GM12872 (cell line): ENCODE measurements around the gene SUFU.

Experiments
- CTCF ChIP-seq: IDR thresholded peaks from 3 replicates; pipeline ENCODE4 v1.5.1; 2011; ENCODE audit warnings: low read depth, mild to moderate bottlenecking, low read length, moderate library complexity; ENCODE audit not compliant: insufficient read depth

SUFU gene

GRCh38 chr10:102502029-102502336 is 1.8 kb upstream of the SUFU start:
- no peak for TF ChIP-seq CTCF

GRCh38 chr10:102502337-102503151 is 1.2 kb upstream of the SUFU start, which contains the start of gene ACTR1A:
TSS of gene ACTR1A (minus strand) at chr10:102502712. CDS start at chr10:102502647, 65 bp downstream.
- TF ChIP-seq CTCF: no peak

GRCh38 chr10:102504179-102504975 is 605 bp downstream of the SUFU start:
- no peak for TF ChIP-seq CTCF

GRCh38 chr10:102504976-102505300 is 1.2 kb downstream of the SUFU start:
- no peak for TF ChIP-seq CTCF

GRCh38 chr10:102505462-102506115 is 1.8 kb downstream of the SUFU start:
- no peak for TF ChIP-seq CTCF

GRCh38 chr10:102507521-102507920 is 3.7 kb downstream of the SUFU start:
- no peak for TF ChIP-seq CTCF

GRCh38 chr10:102508506-102508905 is 4.7 kb downstream of the SUFU start:
- no peak for TF ChIP-seq CTCF
